SU-DHL-6 (cell line): ENCODE data around the gene PTPRQ.

ENCODE experiments used
- CTCF ChIP-seq: fragments of 200-600 bp; sonication (generic); IDR thresholded peaks from one replicate; pipeline ENCODE4 v1.5.1; 2017; ENCODE audit warnings: antibody characterized with exemption, mild to moderate bottlenecking, low read length, moderate library complexity; ENCODE audit not compliant: insufficient read depth, poor library complexity, severe bottlenecking
- EZH2phosphoT487 ChIP-seq: fragments of 200-600 bp; sonication (generic), shearing (Covaris generic); conservative IDR thresholded peaks from 2 replicates; pipeline ENCODE4 v1.6.1; 2018; ENCODE audit warnings: mild to moderate bottlenecking, antibody characterized with exemption, low read length, moderate library complexity, mixed read lengths

GRCh38 chr12:80655751-80656150 is 211.7 kb downstream of the PTPRQ start:
- TF ChIP-seq CTCF (no peak), EZH2phosphoT487 (no peak)
